ENCODE results near the gene ARHGAP20. TPM values are rescaled to one million over a fixed set of nuclear protein-coding genes. Genes with fewer than 3 reads are reported as not detected.

The ARHGAP20 gene
- total RNA-seq, 1 experiment from 2014 or later, result 0.04 TPM

- no peaks in the 10 kb centered on the region for H3K9me3 ChIP-seq (ENCODE audit: control insufficient read depth, low read depth, low read length)
- no peak for DNase-seq
Observed at GRCh38 chr11:110566577-110566976, 145.7 kb downstream of the ARHGAP20 start.

More at GRCh38 chr11:110566577-110566976, 145.7 kb downstream of the ARHGAP20 start:
- Histone ChIP-seq H2AFZ (ENCODE audit: low read length) (no peak overlapping the region), H3K23ac (ENCODE audit: insufficient read length, low read depth, low read length) (no peak overlapping the region), H3K79me1 (ENCODE audit: insufficient read depth, low read depth, low read length, poor library complexity, severe bottlenecking) (no peaks in the 10 kb centered on the region), H3T11ph (ENCODE audit: low read length) (no peak overlapping the region), H3K27ac (ENCODE audit: insufficient read length, low read depth, low read length) (no peak overlapping the region), H4K91ac (ENCODE audit: insufficient read length, low read depth, low read length) (no peak overlapping the region), H3K79me2 (ENCODE audit: insufficient read depth, low read length) (no peaks in the 10 kb centered on the region), H3K4me2 (ENCODE audit: insufficient read depth, insufficient read length, low read length) (no peak overlapping the region), H2BK120ac (ENCODE audit: low read depth, low read length, poor library complexity, severe bottlenecking) (no peak overlapping the region), H2BK5ac (ENCODE audit: insufficient read length, low read length) (no peak overlapping the region), H2AK5ac (ENCODE audit: insufficient read length, low read length) (no peak overlapping the region), H4K20me1 (ENCODE audit: control insufficient read depth, insufficient read depth, insufficient read length) (no peaks in the 10 kb centered on the region), H2BK20ac (ENCODE audit: low read depth, low read length, poor library complexity, severe bottlenecking) (no peak overlapping the region), H3K23me2 (ENCODE audit: insufficient read length, low read depth, low read length, poor library complexity, severe bottlenecking) (no peaks in the 10 kb centered on the region), H3K4ac (ENCODE audit: low read depth, low read length) (no peak overlapping the region), H3K14ac (ENCODE audit: insufficient read depth, low read length) (no peak overlapping the region), H4K8ac (replicated peaks; ENCODE audit: insufficient read length, low read depth, low read length) (no peak overlapping the region), H3K9ac (ENCODE audit: extremely low read depth, insufficient read length, low read length) (no peak overlapping the region), H3K56ac (ENCODE audit: insufficient read length, low read depth, low read length) (no peak overlapping the region), H3K18ac (ENCODE audit: insufficient read length, low read depth, low read length) (no peak overlapping the region), H2BK12ac (ENCODE audit: insufficient read length, low read depth, low read length) (no peak overlapping the region), H2BK15ac (ENCODE audit: low read depth, low read length) (no peak overlapping the region), H4K5ac (ENCODE audit: insufficient read length, low read depth, low read length) (no peak overlapping the region), H3K4me1 (ENCODE audit: insufficient read depth, low read length) (no peaks in the 10 kb centered on the region), H3K27me3 (ENCODE audit: insufficient read depth, low read length) (no peaks in the 10 kb centered on the region)
- no peak for TF ChIP-seq CTCF (conservative IDR thresholded peaks at IDR 0.05)
- Mint-ChIP-seq H3K9me3 (no peaks in the 10 kb centered on the region; a peak in 1 of 5 replicates), H3K4me3 (no peak overlapping the region), H3K27ac (no peak overlapping the region; a peak in 1 of 7 replicates), H3K36me3 (ENCODE audit: insufficient read depth in 1 of 3, low read depth in 3 of 3) (no peaks in the 10 kb centered on the region), H3K27me3 (ENCODE audit: low read depth) (peaks cover 36% of the 10 kb centered on the region), H3K4me1 (peaks cover 18 to 23% of the 10 kb centered on the region in 2 experiments)
- WGBS (ENCODE audit: extremely low coverage, insufficient read length, low lambda C conversion rate), result no CpG with 5 or more reads among the region's 2 CpGs

Data from H9 (cell line).